Measurements from ENCODE around the gene HOXA7.

GRCh38 chr7:27172315-27172774, 15.9 kb upstream of the HOXA7 start:
- TF ChIP-seq ZNF274 (IDR thresholded peaks at IDR 0.05; ENCODE audit: low read depth, low read length) (no peak), YY1 (IDR thresholded peaks at IDR 0.05; ENCODE audit: insufficient read depth, insufficient read length) (no peak)

All from NT2/D1 (cell line).